ENCODE results near the gene REC114.
"Not testable (repeated sequence)": the region's sequence is repeated elsewhere in the genome, so short reads cannot be mapped to it uniquely, and the experiment has no call there.

The REC114 gene, protein sequence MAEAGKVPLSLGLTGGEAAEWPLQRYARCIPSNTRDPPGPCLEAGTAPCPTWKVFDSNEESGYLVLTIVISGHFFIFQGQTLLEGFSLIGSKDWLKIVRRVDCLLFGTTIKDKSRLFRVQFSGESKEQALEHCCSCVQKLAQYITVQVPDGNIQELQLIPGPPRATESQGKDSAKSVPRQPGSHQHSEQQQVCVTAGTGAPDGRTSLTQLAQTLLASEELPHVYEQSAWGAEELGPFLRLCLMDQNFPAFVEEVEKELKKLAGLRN

DNA sequence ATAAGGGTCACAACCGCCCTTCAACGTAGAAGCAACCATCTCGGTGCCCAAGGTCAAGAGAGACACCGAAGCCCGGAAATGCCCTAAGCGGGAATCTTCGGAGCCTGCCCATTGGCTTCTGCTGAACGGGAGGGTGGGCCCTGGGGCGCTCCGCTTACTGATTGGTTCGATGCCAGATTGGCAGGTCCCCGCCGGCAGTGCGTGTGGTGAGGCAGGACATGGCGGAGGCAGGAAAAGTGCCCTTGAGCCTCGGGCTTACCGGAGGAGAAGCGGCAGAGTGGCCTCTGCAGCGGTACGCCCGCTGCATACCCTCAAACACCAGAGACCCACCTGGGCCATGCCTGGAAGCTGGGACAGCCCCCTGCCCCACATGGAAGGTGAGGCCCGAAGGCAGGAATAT lies at the start of gene REC114:
TSS of gene REC114 (plus strand) at position 197 of the 400 bp plus-strand sequence. CDS start at position 219, 22 bp downstream.
- DNase-seq = no peak

DNA sequence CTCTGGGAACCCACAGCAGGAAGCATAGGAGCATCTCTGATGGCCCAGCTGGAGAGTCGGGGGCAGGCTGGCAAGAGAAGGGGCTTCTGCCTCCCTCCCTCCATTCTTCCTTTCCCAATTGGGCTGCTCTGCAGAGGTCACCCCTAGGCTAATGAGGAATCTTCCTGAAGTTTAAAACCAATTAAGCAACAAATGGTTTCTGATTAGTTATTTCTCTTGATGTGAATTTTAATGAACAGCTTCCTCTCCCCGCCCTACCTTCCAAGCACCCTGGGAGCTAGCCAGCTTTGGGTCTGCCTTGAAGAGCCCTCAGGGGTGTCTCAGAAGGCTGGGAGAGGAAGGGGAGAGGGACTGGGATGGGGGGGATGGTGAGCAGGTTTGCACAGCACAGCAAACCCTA lies 49.6 kb upstream of the REC114 start:
- no peak for DNase-seq

DNA sequence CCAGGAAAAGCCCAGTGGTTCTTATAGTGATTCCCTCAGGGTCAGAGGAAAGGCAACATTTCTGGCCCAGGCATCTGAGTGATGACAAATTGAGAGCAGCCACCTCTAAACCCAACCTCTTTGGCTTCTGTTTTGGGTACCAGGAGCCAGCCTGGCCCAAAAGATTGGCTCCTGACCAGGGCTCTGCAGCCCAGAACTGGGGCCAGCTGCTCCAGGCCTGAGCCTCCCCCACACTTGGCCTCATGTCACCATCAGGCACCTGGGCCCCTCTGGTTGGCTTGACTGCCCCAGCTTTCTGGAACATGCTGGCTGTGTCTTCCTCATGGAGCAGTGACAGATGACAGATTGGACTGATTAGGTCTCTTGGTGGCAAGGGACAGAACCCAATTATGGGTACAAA lies 48.2 kb upstream of the REC114 start:
- DNase-seq = no peak

DNA sequence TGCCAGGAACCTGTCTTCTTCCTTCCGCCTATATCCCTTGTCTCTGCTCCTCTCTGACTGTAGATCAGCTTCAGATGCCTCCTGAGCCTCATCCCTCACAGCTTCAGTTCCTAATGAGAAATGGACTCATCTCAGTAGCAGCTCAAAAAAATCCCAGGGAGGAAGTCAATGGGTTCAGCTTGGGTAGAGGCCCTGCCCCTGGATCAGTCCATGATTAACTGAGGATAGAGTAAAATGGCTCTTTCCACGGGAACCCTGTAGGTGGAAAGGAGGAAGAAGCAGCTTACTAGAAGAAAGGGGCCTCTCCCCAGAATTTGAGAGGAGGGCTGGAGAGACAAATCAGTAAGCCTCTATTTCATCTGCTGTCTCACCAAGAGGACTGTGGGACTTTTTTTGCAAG lies 47.3 kb upstream of the REC114 start:
- DNase-seq = no peak

DNA sequence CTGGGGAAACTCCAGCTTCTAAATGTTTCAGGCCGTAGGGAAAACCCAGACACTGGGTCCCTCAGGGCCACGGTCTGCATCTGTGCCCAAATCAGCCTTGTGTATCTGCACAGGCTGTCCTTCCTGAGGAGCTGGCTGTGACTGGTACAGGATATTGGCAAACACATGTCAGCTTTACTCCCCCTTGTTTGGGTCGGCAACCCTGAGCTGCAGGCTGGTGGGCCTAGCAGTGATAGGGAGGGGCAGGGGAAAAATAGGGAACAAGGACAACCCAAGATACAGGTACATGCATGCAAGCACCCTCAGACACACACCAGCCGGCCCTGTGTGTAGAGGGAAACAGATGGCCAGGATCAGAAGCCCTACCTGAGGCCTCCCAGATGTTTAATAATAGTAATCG lies 45.5 kb upstream of the REC114 start:
- DNase-seq = no peak

DNA sequence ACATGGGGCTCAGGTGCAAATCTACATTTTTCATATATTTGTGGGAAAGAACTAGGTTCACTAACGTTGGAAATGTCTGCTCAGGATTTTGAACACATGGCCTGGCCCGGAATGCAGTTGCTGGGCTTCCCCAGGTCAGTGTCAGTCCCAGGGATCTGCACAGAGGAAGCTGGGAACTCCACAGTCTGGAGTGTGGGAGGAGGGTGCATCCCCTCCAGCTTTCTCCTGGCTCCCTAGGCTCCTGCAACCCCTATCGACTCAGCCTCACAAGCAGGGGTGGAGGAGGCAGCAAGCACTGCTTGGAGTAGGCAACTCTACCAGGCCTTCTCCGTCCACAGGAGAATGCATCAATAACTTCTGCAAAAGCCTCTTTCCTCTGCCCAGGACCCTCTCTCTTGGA lies 44.1 kb upstream of the REC114 start:
- no peak for DNase-seq

DNA sequence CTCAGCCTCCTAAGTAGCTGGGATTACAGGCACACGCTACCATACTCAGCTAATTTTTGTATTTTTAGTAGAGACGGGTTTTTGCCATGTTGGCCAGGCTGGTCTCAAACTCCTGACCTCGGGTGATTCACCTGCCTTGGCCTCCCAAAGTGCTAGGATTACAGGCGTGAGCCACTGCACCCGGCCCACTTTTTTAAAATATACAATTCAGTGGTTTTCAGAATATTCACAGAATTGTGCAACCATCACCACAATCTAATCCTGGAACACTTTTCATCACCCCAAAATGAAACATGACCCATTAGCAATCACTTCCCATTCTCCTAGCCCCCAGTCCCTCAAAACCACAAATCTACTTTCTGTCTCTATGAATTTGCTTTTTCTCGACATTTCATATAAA lies 42.7 kb upstream of the REC114 start:
- DNase-seq = not testable (repeated sequence)

DNA sequence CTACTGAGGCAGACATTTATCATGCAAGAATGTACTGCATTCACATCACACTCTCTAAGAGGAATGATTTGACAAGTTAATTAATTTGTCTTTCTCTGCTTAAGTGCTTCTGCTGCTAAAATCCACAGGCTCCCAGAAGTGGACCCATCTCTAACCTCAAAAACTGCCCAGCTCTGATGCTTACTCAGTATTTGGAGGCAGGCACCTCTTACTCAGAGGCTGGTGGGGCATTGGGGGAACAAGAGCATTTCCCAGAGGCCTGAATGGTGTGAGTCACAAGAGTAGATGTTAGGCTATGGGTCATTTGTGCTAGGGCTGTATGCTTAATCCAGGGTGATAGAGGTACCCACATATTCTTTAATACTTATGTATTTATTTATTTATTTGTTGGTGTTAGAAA lies 39.8 kb upstream of the REC114 start:
- DNase-seq = no peak

DNA sequence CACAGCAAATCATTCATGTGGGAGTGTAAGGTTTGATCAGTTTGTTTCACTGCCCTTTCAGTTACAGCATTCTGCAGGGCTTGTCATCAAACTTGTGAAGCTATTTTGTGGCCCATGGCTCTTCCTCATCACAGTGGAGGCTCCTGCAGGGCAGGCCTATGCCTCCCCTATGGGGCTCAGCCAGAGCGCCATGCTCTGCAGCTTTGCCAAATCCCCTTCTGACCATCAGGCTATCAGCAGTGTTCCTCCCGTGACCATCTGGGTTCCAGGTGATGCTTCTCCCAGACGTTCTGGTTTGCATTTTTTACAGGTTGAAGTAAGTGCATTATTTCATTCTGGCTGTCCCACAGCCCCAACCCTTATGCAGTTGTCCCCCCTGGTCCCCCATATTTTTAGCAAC lies 28.1 kb upstream of the REC114 start:
- no peak for DNase-seq

DNA sequence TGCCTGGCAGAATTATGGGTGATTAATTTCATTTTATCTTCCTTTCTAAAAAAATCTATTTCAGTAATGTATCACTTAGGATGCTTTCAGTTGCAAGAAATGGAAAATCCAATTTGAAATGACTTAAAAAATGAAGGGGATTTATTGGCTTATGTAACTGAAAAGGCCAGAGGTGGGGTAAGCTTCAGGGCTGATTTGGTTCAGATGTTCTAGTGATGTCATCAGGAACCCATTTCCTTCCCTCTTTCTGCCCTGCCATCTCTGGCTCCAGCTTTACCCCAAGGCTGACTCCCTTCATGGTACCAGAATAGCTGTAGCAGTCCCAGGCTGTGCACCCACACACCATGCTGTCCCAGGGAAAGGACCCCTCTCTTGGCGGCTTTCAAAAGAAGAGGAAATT lies 18.5 kb upstream of the REC114 start:
- DNase-seq = no peak

DNA sequence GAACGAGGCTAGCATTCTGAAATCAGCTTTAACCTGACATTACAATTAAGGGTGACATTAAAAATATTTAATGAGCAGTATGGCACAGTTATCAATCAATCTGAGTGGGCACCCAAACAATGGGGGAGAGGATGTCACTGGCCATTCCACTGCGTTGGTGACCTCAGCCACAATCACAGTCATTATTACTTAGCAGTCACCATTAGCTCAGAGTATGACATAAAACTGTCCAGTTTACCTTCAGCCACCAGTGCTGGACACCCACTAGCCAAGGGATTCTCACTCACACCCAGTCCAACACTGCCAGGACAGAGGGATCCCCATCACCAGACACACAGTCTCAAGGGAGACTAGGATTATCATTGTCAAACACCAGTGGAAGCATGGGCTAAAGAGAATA lies 17.5 kb upstream of the REC114 start:
- no peak for DNase-seq

DNA sequence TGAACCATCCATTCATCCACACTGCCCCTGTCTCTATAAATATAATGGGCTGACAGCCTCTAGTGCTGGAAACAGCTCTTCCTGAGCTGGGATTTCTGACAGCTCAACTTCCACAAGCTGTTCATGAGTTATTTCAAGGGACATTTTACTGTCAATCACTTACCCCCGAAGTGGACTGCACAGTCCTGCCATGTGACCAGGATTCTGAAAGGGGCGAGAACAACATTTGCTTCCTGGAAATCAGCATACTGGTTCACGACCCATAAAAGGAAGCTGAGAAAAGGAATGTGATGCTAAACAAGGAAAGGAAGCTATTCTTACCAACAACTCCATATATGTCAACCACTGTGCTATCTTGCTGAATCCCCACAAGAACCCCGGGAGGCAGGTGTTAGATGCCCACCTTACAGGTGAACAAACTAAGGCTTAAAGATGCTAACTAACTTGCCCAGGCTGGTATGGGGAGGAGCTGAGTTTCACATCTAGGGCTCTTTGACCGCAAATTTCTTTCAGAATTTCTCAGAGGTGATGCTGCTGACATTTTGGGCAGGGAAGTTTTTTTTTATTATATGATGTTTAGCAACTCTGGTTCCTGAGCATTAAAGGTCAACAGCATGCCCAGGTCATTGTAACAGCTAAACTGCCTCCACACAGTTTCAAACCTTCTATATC lies 16.5 kb upstream of the REC114 start:
- DNase-seq = no peak

DNA sequence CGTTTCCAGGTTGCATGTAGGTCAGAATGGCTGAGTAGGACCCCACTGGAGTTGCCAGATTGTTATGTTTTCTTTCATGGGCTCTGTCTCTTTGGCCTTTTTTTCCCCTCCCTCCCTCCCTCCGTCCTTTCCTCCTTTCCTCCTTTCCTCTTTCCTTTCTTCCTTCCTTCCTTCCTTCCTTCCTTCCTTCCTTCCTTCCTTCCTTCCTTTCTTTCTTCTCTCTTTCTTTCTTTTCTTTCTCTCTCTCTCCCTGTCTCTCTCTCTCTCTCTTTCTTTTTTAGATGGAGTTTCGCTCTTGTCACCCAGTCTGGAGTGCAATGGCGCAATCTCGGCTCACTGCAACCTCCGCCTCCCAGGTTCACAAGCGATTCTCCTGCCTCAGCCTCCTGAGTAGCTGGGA lies 11.6 kb upstream of the REC114 start:
- not testable (repeated sequence) for DNase-seq

DNA sequence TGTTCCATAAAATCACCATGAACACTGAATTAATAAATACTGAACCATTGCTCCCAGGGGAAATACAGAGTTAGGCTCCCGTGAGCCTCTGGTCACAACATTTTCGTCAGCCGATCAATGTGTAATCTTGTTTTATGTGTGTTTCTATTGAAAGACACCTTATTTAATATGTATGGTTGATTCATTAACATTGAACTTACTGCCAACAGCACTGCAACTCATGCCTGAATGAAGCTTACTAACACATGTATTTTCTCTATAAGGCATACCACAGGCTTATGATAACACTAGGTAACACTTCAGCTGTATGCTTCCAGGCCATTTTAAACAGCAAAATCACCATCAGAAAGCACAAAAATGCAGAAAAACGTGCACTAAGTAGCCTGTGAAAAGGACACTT lies 9.1 kb upstream of the REC114 start:
- no peak for DNase-seq

DNA sequence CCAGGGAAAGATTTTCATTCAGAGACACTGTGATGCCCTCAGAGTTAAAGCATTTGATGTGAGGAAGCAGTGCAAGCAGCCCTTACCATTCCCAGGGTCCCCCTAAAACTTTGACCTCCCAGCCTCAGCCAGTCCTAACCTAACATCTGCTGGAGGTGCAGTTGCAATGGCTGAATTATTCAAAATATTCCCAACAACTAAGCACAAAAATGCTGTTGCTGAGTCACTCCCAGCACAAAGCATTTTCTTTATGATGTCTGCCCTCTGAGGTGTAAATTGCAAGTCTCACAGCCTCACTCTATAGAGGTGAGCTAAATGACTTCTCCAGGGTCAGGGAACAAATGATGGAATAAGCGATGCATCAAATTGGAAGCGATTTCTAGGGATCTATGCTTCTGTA lies 6.4 kb upstream of the REC114 start:
- no peak for DNase-seq

DNA sequence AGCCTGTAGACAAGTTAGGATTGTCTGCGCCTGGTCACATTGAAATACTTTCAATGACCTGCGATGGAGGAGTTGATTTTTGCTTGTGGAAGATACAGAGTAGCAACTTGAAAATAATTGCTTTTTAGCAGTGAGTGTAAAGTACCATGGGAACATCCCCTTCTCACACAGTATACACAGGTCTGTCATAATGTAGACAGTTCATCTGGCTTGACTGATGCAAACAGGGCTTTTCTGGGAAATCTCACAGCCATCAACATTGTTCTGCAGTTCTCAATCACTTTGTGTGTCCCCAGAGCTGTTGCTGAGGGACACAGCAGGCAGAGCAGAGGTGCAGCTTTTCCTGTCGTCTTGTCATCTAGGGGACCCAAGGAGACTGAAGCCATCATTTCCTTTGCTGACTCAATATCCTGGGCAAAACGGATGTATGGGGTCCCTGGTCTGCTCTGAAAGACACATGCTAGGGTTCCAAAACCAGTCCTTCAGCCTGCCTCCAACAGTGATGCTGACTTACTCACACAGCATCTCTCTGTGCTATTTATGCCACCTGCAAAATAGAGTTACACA lies 5.3 kb upstream of the REC114 start:
- no peak for DNase-seq

DNA sequence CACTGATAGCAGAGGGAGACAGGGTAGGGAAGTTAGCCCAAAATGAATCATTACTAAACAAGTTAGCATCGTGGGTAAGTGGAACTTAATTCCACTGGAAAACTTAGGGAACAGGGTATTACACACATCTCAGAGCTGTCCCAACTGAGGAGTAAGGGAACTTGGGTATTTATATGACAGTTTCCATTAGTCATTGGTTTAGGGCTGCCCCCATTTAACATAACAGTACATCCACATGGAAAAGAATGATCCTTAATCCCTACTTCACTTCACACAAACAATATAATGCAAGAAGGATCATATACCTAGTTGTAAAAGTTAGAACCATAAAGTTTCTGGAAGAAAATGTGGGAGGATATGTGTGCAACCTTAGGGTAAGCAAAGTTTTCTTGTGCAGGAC lies 4.3 kb upstream of the REC114 start:
- DNase-seq = no peak

DNA sequence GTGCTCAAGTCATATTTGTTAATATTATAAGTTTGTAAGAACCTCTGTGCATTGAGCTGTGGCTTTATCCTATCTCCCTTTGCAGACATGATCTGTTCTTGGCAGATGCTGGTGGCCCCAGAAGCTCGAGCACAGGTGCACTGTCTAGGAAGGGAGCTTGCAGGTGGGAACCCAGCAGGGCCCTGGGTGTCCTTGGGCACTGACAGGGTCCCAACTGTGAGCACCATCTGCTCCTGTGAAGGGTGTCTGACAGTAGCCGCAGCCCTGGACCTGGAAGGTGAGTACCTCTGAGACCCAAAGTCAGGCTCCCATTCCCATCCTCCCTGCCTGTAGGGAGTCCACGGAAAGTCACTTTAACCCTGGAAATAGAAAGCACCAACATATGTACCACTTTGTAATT lies 2.4 kb upstream of the REC114 start:
- no peak for DNase-seq

DNA sequence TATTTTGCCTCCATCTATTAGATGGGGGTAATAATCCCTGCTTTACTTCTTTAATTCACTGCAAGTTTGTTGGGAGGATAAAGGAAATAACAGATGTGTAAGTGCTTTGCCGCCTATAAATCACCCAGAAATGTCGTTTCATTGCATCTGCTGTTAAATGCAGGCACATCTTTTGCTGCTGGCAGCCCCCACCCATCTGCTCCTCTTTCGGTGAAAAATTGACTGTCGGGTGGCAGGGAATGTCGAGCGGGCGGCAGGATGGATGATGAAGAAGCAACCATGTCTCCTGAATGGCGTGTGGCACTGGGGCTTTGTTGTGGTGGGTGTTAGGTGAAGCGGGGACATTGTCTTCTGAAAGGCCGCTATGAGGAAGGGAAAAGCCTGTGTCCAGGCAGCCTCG lies 543 bp upstream of the REC114 start:
- DNase-seq = no peak

DNA sequence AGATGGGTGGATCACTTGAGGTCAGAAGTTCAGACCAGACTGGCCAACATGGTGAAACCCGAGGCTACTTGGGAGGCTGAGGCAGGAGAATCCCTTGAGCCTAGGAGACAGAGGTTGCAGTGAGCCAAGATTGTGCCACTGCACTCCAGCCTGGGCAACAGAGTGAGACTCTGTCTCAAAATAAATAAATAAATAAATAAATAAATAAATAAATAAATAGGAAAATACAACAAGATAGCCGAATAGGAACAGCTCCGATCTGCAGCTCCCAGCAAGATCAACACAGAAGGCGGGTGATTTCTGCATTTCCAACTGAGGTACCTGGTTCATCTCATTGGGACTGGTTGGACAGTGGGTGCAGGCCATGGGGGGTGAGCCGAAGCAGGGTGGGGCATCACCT lies 4.5 kb downstream of the REC114 start:
- not testable (repeated sequence) for DNase-seq

DNA sequence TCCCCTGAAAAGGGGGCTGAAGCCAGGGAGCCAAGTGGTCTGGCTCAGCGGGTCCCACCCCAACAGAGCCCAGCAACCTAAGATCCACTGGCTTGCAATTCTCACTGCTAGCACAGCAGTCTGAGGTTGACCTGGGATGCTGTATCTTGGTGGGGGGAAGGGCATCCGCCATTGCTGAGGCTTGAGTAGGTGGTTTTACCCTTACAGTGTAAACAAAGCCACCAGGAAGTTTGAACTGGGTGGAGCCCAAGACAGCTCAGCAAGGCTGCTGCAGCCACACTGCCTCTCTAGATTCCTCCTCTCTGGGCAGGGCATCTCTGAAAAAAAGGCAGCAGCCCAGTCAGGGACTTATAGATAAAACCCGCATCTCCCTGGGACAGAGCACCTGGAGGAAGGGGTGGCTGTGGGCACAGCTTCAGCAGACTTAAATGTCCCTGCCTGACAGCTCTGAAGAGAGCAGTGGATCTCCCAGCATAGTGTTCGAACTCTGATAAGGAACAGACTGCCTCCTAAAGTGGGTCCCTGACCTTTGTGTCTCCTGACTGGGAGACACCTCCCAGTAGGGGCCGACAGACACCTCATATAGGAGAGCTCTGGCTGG lies 5.3 kb downstream of the REC114 start:
- not testable (repeated sequence) for DNase-seq

DNA sequence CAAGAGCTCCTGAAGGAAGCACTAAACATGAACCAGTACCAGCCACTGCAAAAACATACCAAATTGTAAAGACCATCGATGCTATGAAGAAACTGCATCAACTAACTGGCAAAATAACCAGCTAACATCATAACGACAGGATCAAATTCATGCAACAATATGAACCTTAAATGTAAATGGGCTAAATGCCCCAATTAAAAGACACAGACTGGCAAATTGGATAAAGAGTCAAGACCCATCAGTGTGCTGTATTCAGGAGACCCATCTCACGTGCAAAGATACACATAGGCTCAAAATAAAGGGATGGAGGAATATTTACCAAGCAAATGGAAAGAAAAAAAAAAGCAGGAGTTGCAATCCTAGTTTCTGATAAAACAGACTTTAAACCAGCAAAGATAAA lies 7.0 kb downstream of the REC114 start:
- not testable (repeated sequence) for DNase-seq

DNA sequence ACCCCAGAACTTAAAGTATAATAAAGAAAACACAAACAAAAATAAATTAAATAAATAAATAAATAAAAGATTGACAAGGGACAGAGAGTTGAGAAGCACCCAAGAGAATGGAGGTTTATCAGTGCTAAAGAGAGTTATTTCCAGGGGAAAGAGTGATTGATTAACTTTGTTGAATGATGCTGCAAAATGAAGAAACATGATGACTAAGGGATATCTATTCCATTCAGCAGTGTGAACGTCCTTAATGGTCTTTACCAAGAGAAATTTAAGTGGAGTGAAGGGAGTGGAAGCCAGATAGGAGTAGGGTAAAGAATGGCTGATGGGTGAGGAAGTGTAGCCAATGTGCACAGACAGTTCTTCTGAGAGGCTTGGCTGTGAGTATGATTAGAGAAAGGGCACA lies 11.1 kb downstream of the REC114 start:
- no peak for DNase-seq

DNA sequence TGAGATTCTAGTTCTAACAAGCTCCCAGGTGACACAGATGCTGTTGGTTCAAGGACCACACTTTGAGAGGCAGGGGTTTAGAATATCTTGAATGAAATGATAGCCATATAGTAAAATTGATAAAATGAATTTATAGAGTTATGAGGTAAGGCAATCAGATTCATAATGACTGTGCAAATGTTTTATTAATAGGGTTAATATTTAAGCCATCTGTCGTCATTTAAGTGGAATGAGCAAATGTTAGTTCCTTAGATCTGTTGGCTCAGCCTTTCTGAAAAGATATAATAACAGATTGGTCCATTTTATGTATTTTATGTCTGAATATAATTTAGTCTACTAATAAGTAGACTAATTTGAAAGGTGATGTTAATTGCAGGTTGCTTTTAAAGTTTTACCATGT lies 12.9 kb downstream of the REC114 start:
- no peak for DNase-seq
